ENCODE measurements around the gene PRDM16. TPM values are rescaled to one million over a fixed set of nuclear protein-coding genes. Genes with fewer than 3 reads are reported as not detected.

Gene PRDM16
- total and polyA plus RNA-seq, 2 of the 4 experiments (the other 2 are of a cell fraction), result 0.02 TPM; not detected in 1

GRCh38 chr1:3459051-3459908 lies 390.3 kb downstream of the PRDM16 start:
- DNase-seq, result no peak
- Histone ChIP-seq H4K91ac (ENCODE audit: insufficient read depth, low read depth, low read length) (no peak overlapping the region), H3K56ac (ENCODE audit: extremely low read depth, insufficient read depth, low read length) (no peak overlapping the region), H3K4me1 (ENCODE audit: control insufficient read depth, insufficient read depth, low read length) (no peaks in the 10 kb centered on the region), H3K27me3 (ENCODE audit: control insufficient read depth, insufficient read depth, low read length) (peaks cover 27% of the 10 kb centered on the region), H2BK20ac (ENCODE audit: low read depth, low read length) (no peak overlapping the region), H4K20me1 (ENCODE audit: insufficient read depth, low read length) (no peaks in the 10 kb centered on the region), H2BK120ac (ENCODE audit: low read depth, low read length) (no peak overlapping the region), H3K9me1 (ENCODE audit: insufficient read depth, low read length) (no peaks in the 10 kb centered on the region), H3K79me1 (ENCODE audit: low read depth in 1 of 2, low read length in 2 of 2) (no peaks in the 10 kb centered on the region), H3K4ac (ENCODE audit: low read depth, low read length) (no peak overlapping the region), H3K9ac (ENCODE audit: low read depth, low read length) (no peak overlapping the region), H3K4me2 (ENCODE audit: low read depth, low read length) (no peak overlapping the region), H3K4me3 (ENCODE audit: insufficient read depth, low read depth, low read length) (no peak overlapping the region), H3K9me3 (ENCODE audit: control insufficient read depth, insufficient read depth, low read length) (no peaks in the 10 kb centered on the region), H2BK5ac (ENCODE audit: low read depth, low read length, poor library complexity, severe bottlenecking) (no peak overlapping the region), H2AFZ (replicated peaks; ENCODE audit: low read length, poor library complexity) (no peak overlapping the region), H4K8ac (ENCODE audit: low read depth in 2 of 2, low read length in 2 of 2) (no peak overlapping the region), H2AK9ac (replicated peaks; ENCODE audit: low read depth, low read length, poor library complexity) (no peak overlapping the region), H4K5ac (ENCODE audit: low read depth, low read length) (no peak overlapping the region), H2AK5ac (ENCODE audit: low read depth, low read length) (no peak overlapping the region), H3K23ac (ENCODE audit: low read depth, low read length) (no peak overlapping the region), H3K27ac (ENCODE audit: insufficient read depth, low read length) (no peak overlapping the region), H3K18ac (ENCODE audit: low read depth, low read length) (no peak overlapping the region), H3K36me3 (ENCODE audit: control insufficient read depth, insufficient read depth, low read length) (no peaks in the 10 kb centered on the region), H3K14ac (replicated peaks; ENCODE audit: low read depth, low read length) (no peak overlapping the region), H2BK15ac (ENCODE audit: low read depth, low read length) (no peak overlapping the region)
- whole genome bisulfite sequencing, 2 experiments (ENCODE audit: extremely low coverage in 2 of 2, insufficient read length in 1 of 2), result 68% methylated on average over 13 of the region's 24 CpGs; no CpG with 5 or more reads in 1 of the 2 experiments
- CTCF ChIA-PET, result interaction anchor here (1.2 kb wide), 1 partner anchor 12 kb away, joined by 3 read pairs; no protein-coding TSS in a partner anchor
- no peak for TF ChIP-seq MAZ (IDR thresholded peaks at IDR 0.05; ENCODE audit: borderline replicate concordance, low read depth, low read length)
- POLR2A ChIA-PET (ENCODE audit: unreplicated experiment), result no interaction called here
- dilution Hi-C loops (cut with HindIII; ENCODE audit: low sequenced_read_pairs, unreplicated experiment), result no loop called here
- in situ Hi-C loops (cut with MboI; ENCODE audit: low sequenced_read_pairs), result no loop called here
- ATAC-seq (ENCODE audit: low read depth), result no peak
- intact Hi-C loops (cut with micrococcal nuclease), result no loop called here
- BruUV-seq (replicated peaks), result no TSS peak
